ENCODE data around the gene NFKBIB. TPM values are rescaled to one million over a fixed set of nuclear protein-coding genes. Genes with fewer than 3 reads are reported as not detected.

Gene NFKBIB
- polyA plus RNA-seq, 1 donor from 2014 or later = 21.4 TPM

- H3K9me3 ChIP-seq (ENCODE audit: low read length) = no peaks in the 10 kb centered on the region
- no peak overlapping the region for H3K4me2 ChIP-seq (ENCODE audit: low read length)
- no peaks in the 10 kb centered on the region for H3K79me2 ChIP-seq (replicated peaks; ENCODE audit: insufficient read depth, low read length)
- no peak overlapping the region for H2AFZ ChIP-seq (ENCODE audit: low read depth, low read length)
- H3K36me3 ChIP-seq (ENCODE audit: insufficient read depth, low read length) = no peaks in the 10 kb centered on the region
- peaks cover 3% of the 10 kb centered on the region for H3K27me3 ChIP-seq (ENCODE audit: insufficient read depth, low read depth, low read length)
- H4K20me1 ChIP-seq (ENCODE audit: insufficient read depth) = no peaks in the 10 kb centered on the region
- H3K9ac ChIP-seq (ENCODE audit: low read length) = no peak overlapping the region
- no peaks in the 10 kb centered on the region for H3K9me2 ChIP-seq (ENCODE audit: insufficient read depth, low read length)
- no peak overlapping the region for H3K4me3 ChIP-seq (ENCODE audit: low read length)
- TF ChIP-seq TAF1 (IDR thresholded peaks at IDR 0.05; ENCODE audit: low read depth) (no peak), POLR2AphosphoS5 (IDR thresholded peaks at IDR 0.05) (no peak), EZH2 (IDR thresholded peaks at IDR 0.05; ENCODE audit: borderline replicate concordance, insufficient read depth, low read length, poor library complexity, severe bottlenecking) (no peak), RAD21 (conservative IDR thresholded peaks at IDR 0.05) (no peak), SMC3 (conservative IDR thresholded peaks at IDR 0.05; ENCODE audit: poor library complexity) (no peak)
- no peaks in the 10 kb centered on the region for H3F3A ChIP-seq (ENCODE audit: insufficient read depth, low read length, poor library complexity, severe bottlenecking)
- H3K27ac ChIP-seq (ENCODE audit: low read length) = no peak overlapping the region
Measured at GRCh38 chr19:38868551-38868950, 31.2 kb upstream of the NFKBIB start.

- Histone ChIP-seq H4K20me1 (ENCODE audit: insufficient read depth) (no peaks in the 10 kb centered on the region), H3F3A (ENCODE audit: insufficient read depth, low read length, poor library complexity, severe bottlenecking) (no peaks in the 10 kb centered on the region), H3K27ac (ENCODE audit: low read length) (no peak overlapping the region), H3K27me3 (ENCODE audit: insufficient read depth, low read depth, low read length) (peaks cover 3% of the 10 kb centered on the region), H3K79me2 (replicated peaks; ENCODE audit: insufficient read depth, low read length) (no peaks in the 10 kb centered on the region), H3K4me2 (ENCODE audit: low read length) (no peak overlapping the region), H3K9ac (ENCODE audit: low read length) (no peak overlapping the region), H2AFZ (ENCODE audit: low read depth, low read length) (no peak overlapping the region), H3K9me3 (ENCODE audit: low read length) (no peaks in the 10 kb centered on the region), H3K36me3 (ENCODE audit: insufficient read depth, low read length) (no peaks in the 10 kb centered on the region), H3K9me2 (ENCODE audit: insufficient read depth, low read length) (no peaks in the 10 kb centered on the region), H3K4me3 (ENCODE audit: low read length) (peak overlapping the region; percentile 37)
- TF ChIP-seq POLR2AphosphoS5 (IDR thresholded peaks at IDR 0.05) (no peak), REST (IDR thresholded peaks at IDR 0.05; ENCODE audit: borderline replicate concordance) (no peak)
Measured at GRCh38 chr19:38869160-38869835, 30.5 kb upstream of the NFKBIB start.

- Histone ChIP-seq H3K9ac (ENCODE audit: low read length) (no peak overlapping the region), H2AFZ (ENCODE audit: low read depth, low read length) (no peak overlapping the region)
Measured at GRCh38 chr19:38869836-38870607, 29.7 kb upstream of the NFKBIB start.

More at GRCh38 chr19:38869836-38870607, 29.7 kb upstream of the NFKBIB start:
- no peaks in the 10 kb centered on the region for H4K20me1 ChIP-seq (ENCODE audit: insufficient read depth)
- H3K9me2 ChIP-seq (ENCODE audit: insufficient read depth, low read length) = no peaks in the 10 kb centered on the region
- H3K4me2 ChIP-seq (ENCODE audit: low read length) = no peak overlapping the region
- no peaks in the 10 kb centered on the region for H3K79me2 ChIP-seq (replicated peaks; ENCODE audit: insufficient read depth, low read length)
- H3K27me3 ChIP-seq (ENCODE audit: insufficient read depth, low read depth, low read length) = peaks cover 3% of the 10 kb centered on the region
- H3F3A ChIP-seq (ENCODE audit: insufficient read depth, low read length, poor library complexity, severe bottlenecking) = no peaks in the 10 kb centered on the region
- H3K36me3 ChIP-seq (ENCODE audit: insufficient read depth, low read length) = no peaks in the 10 kb centered on the region
- H3K4me3 ChIP-seq (ENCODE audit: low read length) = peak overlapping the region; percentile 37
- no peak for TF ChIP-seq POLR2AphosphoS5 (IDR thresholded peaks at IDR 0.05)
- TF ChIP-seq RAD21 (conservative IDR thresholded peaks at IDR 0.05) = peak; percentile 15
- peak; percentile 25 for TF ChIP-seq SMC3 (conservative IDR thresholded peaks at IDR 0.05; ENCODE audit: poor library complexity)
- no peak for TF ChIP-seq EP300 (conservative IDR thresholded peaks at IDR 0.05; ENCODE audit: poor library complexity, severe bottlenecking)
- TF ChIP-seq REST (IDR thresholded peaks at IDR 0.05; ENCODE audit: borderline replicate concordance) = no peak
- no peak for TF ChIP-seq MXI1 (conservative IDR thresholded peaks at IDR 0.05; ENCODE audit: poor library complexity, severe bottlenecking)
- no peak for TF ChIP-seq TAF1 (IDR thresholded peaks at IDR 0.05; ENCODE audit: low read depth)
- TF ChIP-seq CTCF (IDR thresholded peaks at IDR 0.05; ENCODE audit: poor library complexity, severe bottlenecking) = peak; percentile 56
- no peak for TF ChIP-seq EZH2 (IDR thresholded peaks at IDR 0.05; ENCODE audit: borderline replicate concordance, insufficient read depth, low read length, poor library complexity, severe bottlenecking)
- no peaks in the 10 kb centered on the region for H3K9me3 ChIP-seq (ENCODE audit: low read length)
- no peak overlapping the region for H3K27ac ChIP-seq (ENCODE audit: low read length)
